Left forelimb (tissue), 1 donor: Measurements from ENCODE around the gene TNPO3.
A peak's percentile ranks its signal among the peaks of the same experiment; 100 is the strongest.
"Not testable (repeated sequence)": the region's sequence is repeated elsewhere in the genome, so short reads cannot be mapped to it uniquely, and the experiment has no call there.

Source experiments
- DNase-seq: peaks from one replicate; pipeline ENCODE4 v3.0.0-alpha.2; 2018; ENCODE audit warnings: low spot score

TNPO3 gene

DNA sequence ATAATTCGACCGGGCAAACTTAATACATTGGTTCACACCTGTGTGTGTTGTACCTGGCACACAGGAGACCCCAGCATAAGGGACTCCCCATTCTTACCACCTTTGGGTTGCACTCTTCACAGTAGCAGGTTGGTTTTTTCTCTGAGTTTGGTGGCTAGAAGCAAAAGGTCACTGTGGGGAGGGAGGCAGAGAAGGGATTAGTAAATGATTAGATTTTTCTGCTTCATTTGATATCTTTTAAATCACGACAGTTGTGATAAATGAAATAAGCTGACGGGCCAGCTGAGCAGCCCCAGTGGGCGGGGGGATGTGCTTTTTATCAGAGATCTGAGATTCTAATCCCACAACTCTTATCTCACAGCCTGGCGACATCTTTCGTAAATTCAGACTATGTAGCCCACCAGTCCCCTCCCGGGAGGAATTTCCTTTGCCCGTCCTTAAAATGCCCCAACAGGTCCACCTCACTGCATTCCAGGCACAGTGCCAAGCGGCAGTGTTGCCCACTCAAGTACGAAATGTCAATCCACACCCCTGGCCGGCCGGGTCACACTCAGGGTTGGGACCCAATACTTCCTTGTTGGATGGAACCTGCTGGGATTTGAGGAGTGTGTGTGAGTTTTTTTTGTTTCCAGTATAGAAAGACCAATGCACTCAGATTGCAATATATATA, 133.9 kb downstream of the TNPO3 start:
- DNase-seq, result no peak

DNA sequence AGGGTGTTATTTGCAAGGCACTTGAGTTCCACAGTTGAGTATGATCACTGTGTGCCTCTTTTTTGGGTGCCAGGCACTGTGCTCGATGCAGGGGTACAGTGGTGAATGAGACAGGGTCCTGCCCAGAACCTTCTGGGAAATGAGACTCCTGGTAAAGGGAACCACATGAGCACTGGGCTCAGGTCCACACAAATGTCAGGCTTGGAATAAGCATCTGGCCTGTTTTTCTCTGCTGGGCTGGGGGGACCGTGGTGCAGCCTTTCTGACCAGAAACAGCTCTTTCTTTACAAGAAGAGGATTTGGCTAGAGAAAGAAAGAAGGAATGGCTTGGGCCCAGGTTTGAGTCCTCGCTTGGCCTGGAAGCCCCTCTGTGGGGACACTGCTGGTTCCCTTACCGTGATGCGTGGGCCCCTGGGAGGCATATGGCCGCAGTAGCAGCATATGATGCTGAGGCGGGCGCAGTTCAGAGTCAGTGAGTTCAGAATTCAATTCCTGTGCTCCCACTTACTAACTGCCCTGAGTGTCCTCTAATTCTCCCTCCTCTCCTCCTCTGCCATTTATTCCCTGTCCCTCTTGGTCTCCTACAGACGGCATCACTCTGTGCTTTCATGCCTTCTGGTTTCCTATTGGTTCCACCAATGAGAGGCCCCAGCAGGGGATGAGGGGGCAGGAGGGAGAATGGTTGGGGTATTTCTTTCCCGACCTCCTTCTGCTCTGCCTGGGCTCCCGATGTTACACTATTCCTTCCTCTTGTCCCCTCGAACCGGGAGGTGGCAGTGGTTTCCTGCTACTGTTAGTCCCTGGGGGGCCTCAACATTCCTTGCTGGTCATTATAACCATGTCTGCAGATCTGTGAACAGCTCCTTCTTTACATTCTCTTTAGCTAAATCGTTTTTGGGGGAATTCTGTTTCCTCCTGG, 134.8 kb downstream of the TNPO3 start:
- DNase-seq, result peak; percentile 58

DNA sequence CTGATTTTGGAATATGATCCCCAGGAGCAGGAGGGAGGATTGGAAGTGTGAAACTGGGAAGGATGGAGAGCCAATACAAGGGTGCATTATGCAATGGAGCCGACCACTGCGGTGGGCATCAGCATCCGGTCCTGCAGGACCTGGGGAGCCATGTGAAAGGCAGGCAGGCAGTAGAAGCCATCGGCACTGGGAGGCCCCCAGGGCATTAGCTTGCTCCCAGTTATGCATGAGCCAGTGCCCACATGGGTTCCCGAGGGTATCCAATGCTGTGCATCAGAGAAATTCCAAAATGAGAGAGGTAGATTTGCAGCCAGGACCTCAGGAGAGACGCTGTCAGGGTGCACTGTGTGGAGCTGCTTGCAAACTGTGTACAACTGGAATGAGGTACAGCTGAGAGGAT, 135.7 kb downstream of the TNPO3 start:
- peak; percentile 55 for DNase-seq

DNA sequence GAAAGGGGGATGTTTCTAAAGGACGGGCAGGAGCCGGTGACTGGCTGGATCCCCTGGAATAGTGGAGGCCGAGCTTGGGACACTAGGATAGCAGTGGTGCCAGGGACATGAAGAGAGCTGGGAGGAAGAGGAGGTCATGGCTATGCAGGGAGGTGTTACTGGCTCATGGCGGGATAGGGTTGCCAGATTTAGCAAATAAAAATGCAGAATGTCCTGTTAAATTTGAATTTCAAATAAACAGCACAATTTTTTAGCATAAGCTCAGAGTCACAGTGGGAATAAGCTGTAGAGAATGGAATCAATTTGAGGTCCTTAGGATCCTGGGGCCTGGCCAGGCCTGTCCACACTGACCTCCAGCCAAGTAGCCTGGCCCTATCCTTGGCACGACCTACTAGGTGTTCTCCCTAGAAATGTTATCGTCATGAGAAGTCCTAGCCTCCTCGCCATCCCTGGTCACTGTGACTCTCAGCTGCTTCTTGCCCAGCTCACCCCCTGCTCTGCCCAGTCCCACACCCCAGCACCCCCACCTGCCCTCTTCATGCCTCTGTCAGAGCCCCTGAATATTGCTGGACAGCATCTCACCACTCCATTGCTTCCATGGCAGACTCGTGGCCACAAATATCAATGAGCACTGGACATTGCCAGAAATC, 136.8 kb downstream of the TNPO3 start:
- no peak for DNase-seq

DNA sequence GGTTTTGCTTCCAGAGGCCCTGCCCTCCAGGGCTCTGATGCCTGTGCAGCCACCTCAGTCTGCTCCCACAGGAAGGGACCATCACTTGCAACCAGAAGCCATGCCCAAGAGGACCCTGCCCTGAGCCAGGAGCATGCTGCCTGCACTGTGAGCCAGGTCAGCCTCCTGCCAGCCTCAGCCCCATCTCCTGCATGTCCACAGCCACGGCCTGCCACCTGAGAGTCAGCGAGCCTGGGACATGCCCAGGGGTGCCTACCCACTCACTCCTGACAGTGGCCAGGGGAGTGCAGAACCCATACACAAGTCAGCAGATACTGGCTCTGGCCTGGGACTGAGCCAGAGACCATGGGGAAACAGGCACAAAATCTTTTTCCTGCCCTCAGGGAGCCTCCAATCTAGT, 137.8 kb downstream of the TNPO3 start:
- peak; percentile 52 for DNase-seq

DNA sequence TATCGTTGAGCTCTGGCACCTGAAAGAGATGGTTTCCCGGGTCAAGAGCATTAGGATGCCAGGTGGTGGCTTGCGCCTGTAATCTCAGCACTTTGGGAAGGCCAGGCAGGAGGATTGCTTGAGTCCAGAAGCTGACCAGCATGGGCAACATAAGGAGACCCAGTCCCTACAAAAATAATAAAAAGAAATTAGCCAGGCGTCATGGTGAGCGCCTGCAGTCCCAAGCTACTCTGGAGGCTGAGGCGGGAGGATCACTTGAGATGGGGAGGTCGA, 138.3 kb downstream of the TNPO3 start:
- no peak for DNase-seq

DNA sequence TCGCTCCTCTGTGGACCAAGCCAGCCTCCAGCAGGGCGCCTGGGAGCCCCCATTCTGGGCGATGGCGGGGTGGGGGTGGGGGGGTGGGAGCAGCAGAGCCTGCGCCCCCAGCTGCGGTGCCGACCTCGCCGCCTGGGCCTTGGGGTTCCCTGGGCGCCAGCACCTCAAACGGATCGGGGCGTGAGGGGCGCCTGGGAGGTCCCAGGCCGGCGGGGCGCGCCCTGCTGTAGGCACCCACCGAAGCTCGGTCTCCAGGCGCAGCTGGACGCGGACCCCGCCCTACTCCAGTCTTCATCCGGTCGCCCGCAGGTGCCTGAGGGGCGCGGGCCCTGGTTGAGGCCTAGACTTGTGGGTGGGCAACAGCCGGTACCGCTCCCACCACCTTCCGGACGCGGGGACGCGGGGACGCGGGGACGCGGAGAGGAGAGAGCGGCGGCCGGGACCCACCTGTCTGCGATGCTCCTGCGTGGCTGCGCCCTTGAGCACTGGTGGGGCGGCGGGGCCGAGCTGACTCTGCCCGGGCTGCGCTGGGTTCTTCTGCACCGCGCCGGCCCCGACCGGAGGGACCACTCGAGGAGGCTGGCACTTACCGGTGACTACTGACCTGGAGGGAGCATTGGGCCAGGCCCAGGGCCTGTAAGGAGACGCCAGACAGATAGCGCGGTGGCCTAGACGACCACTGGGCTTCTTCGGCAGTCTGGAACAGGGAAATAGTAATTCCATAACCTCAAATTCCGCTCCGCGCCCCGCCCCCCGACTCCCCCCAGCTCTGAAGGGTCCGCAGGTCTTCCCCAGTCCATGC, 138.9 kb downstream of the TNPO3 start:
- peak; percentile 57 for DNase-seq

DNA sequence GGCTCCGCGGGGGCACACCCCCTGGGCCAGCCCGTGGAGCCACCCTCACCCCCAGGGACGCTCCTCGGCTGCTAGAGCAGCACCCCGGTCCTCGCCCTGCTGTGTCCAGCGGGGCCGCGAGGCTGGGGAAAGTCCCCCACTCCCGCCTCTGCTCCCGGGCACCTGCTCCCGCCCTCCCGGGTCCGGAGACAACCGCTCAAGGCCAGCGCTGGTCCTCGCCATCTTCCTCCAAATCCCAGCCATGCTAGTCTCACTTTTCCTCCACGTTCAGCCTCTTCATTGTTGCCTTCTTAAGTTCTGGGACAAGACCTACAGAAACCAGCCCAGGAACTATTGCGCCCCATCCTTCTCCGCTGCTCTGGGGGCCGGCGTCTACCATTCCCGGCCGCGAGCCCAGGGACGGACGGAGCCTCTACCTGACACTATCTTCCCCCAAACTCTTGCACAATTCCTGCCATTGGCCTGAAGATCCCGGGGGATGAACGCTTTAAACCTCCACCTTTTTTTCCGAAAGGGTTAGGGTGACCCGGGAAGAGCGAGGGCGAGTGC, 139.6 kb downstream of the TNPO3 start:
- DNase-seq, result peak; percentile 42

DNA sequence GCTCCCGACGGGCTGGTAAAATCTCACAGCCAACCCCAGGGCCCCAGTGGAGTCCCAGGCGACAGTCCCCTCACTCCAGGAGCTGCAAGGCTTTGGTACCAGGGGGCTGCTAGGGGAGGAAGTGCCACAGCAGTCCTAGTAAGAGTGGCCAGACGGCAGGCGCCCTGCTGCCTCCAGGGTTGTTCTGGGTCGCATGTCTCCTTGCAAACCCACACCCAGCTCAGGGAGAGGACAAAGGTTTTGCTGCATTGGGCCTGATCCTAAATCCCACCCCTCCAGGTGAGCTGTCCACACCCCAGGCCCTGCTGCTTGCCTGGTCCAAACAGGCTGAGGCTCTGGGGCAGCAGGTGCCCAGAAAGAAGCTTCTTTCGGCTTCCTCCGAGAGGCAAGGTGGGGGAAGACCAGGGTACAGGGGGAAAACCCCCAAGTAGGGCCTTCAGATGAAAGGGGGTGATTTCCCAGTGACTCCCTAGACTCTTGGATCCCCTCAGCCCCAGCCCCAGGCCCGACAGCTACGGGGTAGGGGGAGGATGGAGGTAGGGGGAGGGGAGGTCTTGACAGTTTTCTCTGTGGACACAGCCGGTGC, 140.3 kb downstream of the TNPO3 start:
- peak; percentile 63 for DNase-seq

DNA sequence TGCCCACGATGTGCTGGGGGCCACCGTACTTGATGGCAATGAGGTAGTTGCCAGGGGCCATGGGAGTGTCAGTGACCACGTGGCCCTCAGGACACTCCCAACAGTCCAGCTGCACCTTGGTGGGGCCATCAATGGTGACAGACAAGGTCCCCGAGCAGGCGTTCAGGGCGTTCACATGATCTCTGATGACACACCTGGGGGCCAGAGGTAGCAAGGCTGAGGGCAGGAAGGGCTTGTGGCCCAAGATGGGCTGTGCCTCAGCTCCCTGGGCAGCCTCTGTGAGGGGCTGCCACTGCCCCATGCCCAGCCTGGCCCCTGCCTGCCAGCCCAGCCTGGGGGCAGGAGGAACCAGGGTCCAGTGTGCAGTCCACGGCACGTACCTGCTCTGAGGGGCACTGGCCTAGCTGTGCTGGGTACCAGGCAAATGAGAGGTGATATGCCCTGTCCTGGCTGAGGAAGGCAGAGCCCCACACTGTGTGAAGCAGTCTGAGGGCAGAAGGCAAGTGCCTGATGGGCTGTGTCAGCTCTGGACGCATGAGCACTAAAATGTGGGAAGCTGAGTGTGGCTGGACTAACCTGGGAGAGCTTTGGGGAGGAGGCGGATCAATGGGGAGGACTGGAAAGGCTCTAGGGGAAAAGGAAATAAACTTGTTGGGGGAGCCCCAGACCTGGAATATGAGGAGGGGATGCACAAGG, 140.9 kb downstream of the TNPO3 start:
- peak; percentile 56 for DNase-seq

DNA sequence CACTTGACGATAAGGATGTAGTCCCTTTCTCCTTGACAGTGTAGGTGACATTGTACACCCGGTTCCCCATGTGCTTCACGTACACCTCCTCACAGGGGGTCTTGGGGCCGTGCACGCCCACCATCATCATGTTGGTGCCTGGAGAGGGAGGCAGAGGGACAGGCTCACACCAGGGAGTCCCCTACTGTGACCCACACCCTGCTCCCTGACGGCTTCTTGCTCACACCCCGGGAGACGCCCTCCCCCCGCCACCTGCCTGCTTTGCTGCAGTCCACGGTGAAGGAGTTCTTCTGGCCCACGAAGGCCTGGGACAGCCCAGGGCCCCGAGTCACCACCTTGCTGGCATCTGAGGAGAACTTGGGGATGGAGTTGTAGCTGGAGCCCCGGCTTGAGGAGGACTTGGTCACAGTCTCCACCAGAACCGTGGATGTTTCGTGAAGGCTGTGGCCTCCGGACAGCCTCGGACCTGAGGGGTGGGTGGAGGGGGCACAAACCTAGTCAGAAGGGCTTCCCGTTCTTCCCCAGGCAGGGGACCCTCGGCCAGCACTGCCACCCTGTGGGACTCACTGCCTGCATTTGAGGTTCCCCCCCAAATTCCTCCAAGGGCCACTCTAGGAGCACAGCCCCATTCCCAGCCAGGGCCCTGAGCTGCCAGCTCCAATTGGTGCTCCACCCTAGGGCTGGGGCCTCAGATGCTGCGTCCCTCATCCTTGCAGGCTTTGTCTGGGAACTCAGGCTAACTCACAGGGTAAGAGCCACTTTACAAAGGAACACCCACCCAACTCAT, 142.0 kb downstream of the TNPO3 start:
- not testable (repeated sequence) for DNase-seq

DNA sequence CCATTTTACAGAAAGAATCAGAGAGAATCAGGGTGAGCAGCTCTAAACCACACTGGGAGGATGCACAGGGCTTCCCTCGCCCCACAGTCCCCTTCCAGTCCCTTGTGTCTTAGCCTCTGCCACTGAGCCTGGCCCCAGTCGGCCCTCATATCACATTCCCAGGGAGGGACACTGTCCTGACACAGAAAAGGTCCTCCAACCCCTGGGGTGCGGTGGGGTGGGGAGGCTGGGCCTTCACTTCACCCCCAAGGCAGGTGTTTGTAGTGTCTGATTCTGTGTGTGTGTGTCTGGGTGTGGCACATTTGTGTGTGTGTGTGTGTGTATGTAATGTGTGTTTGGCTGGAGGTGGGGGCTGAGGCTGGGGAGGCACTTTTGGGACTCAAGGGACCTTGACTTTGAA, 142.6 kb downstream of the TNPO3 start:
- peak; percentile 59 for DNase-seq

DNA sequence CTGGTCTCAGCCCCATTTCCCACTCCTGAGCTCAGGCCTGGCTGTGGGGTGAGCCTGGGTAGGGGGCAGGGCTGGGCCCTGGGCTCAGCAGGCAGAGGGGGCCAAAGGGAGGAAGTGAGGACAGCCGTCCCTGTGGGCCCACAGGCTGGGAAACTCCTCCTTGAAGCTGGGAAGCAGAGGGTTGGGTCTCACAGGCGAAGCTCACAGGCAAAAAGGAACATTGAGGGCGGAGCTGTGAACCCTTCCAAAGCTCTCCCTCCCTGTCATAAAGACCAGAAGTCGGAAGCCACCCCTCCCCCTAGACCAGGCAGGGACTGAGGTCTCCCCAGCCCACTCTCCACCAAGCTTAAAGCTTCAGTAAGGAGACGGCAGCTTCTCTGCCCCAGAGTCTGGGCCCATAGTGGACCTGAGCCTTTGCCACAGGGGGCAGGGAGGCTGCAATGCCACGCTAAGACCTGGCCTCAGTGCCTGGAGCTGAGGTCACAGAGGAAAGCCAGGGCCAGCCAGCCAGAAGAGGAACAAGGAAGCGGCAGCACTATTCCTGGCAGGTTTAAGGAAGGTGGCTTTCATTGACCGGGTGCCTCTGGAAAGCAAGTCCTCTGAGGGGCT, 143.4 kb downstream of the TNPO3 start:
- DNase-seq, result peak; percentile 66

DNA sequence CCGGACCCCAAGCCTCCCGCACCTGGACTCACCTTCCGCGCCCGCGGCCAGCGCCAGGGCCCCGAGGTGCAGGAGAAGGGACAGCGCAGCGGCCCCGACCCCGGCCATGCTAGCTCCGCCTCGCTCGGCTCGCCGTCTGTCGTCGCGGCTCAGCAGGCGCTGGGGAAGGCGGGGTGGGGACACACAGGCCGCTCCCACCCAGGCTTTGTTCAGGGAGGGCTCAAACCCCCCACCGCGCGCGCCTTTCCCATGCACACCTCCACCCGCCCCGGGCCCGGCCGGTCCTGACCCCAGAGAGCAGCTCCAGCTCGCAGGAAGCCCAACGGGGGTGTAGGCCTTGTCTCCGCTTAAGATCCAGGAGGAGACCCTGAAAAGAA, 144.4 kb downstream of the TNPO3 start, which contains the start of gene KCP:
Gene KCP (minus strand): TSS at position 141 of the 377 bp plus-strand sequence. CDS start 33 bp downstream, at position 108.
- peak; percentile 65 for DNase-seq

DNA sequence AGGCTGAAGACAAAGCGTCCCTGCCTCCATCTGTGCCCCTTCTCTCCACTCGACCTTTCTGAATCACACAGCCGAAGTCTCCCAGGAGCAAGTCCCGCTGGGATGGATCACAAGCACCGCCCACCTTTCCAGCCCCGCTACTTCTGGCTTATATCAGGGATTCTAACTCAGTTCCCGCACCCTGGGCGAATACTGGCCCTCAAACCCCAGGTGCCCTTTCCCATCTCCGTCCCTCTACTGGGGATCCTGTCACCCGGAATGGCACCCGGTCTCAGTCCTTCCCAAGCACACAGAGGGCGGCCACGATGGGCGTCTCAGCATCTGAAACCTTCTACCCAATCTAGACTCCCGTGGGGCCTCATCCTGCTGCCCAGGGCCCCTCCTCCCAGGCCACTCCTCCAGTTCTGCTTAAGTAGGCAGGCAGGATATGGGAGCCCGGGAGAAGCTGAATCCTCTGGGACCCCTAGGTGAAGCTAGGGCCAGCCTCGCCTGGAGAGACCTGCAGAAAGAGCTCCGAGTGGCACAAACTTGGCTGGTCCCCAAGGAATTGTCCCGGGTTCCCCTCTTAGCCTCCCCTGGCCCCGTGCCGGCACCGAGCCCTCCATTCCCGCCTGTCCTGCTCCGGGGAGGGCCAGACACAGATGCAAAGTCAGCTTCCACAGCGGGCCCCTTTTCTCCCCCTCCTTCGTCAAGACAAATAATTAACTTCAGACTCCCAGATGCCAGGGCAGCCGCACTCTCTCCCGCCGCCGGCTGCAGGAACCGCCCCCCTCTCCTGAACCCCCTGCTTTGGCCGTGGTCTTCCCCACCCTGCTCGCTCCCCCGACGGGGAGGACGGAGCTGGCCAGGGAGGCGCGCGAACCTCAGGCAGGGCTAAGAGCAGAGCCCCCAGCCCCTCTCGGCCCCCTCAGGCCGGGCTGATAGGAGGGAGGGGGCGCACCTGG, 145.0 kb downstream of the TNPO3 start:
- peak; percentile 66 for DNase-seq

DNA sequence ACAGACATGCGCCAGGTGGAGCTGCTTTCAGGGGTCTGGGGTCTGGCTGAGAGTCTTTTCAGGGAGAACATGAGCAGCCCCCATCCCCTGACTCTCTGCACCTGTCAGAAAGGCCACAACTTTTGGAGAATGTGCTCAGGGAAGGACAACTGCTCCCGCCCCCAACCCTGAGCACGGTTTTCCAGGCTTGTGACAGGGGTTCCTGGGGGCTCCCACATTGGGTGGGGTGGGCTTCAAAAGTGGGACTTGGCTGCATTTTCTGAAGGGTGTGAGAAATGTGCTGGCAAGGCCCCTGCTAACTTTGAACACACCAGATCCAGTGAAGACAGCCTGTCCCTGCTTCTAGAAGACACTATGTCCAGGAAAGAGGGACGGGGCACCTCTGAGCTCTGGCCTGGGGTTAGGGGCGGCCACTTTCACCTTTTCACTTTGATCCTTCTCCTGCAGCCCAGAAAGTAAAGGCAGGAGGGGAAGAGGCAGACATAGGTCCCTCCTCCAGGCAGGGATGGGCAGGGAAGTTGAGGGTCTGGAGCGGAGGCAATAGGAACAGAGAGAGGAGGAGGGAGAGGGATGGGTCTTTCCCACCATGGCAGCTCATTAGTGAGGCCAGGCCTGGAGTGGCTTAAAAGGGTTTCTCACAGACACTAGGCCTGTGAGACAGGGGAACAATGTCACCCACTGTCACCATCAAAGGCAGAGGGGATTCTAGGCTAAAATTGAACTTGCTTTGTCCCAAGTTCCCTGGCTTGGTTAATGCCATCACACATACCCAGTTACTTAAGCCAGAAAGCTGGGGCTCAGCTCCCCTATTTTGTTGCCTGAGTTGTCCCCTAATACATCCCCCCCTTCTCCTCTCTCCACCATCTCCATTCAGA, 145.9 kb downstream of the TNPO3 start:
- peak; percentile 41 for DNase-seq

DNA sequence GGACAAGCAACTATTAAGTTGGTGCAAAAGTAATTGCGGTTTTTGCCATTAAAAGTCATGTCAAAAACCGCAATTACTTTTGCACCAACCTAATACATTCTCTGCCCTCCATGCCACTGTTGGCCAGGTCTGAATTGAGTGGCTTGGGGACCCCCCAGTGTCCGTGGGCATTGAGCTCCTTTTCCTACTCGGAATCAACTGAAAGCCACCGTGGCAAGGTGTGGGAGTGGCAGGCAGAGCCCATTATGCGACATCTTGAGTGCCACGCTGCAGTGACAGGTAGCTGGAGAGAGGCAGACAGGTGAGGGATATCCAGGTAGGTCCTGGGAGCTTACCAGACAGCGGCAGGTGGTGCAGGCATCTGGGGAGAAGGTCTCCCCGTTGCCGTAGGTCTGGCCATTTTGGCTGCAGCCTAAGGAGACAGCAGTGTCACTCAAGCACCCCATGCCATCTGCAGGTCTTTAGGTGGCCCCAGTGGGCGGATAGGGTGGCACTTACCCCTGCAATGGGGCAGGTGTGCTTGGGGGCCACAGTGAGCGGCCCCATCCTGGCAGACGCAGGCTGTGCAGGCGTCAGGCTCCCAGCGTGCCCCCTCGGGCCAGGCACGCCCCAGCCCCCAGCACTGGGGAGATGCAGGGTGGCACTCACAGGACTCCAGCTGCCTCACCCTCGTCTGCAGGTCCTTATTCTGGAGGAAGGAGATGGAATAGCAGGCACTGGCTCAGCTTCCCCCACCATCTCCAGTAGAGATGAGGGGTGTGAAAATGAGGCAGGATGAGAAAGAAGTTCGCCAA, 147.9 kb downstream of the TNPO3 start:
- no peak for DNase-seq
